Measurements from ENCODE around the gene S100A6. TPM values are rescaled to one million over a fixed set of nuclear protein-coding genes. Genes with fewer than 3 reads are reported as not detected.
A peak's percentile ranks its signal among the peaks of the same experiment; 100 is the strongest.
"Not testable (repeated sequence)": the region's sequence is repeated elsewhere in the genome, so short reads cannot be mapped to it uniquely, and the experiment has no call there.

S100A6 gene
- total and polyA plus RNA-seq, 2 donors, result 322 to 1,706 TPM

- WGBS, result 1% methylated on average over 38 of the region's 38 CpGs
- no peaks in the 10 kb centered on the region for H3K4me1 ChIP-seq (ENCODE audit: insufficient read depth)
Observed at GRCh38 chr1:153536012-153536670, 350 bp upstream of the S100A6 start.

GRCh38 chr1:153534925-153535241 is 908 bp downstream of the S100A6 start:
- H3K4me3 ChIP-seq (ENCODE audit: low read depth, low read length), result peak overlapping the region; percentile 48
- H3K4me1 ChIP-seq (ENCODE audit: insufficient read depth), result no peaks in the 10 kb centered on the region
- no peaks in the 10 kb centered on the region for H3K36me3 ChIP-seq (ENCODE audit: insufficient read depth)
- DNase-seq (ENCODE audit: extremely low spot score), result no peak
- H3K27ac ChIP-seq (ENCODE audit: low read depth), result peak overlapping the region; percentile 98
- WGBS, result 74% methylated on average over 3 of the region's 3 CpGs

More at GRCh38 chr1:153536012-153536670, 350 bp upstream of the S100A6 start:
- Histone ChIP-seq H3K4me3 (ENCODE audit: low read depth, low read length) (peak overlapping the region; percentile 48), H3K36me3 (ENCODE audit: insufficient read depth) (no peaks in the 10 kb centered on the region), H3K27ac (ENCODE audit: low read depth) (peak overlapping the region; percentile 98)
- DNase-seq (ENCODE audit: extremely low spot score), result no peak

- WGBS, result 64% methylated on average over 7 of the region's 7 CpGs
Observed at GRCh38 chr1:153534226-153534924, 1.4 kb downstream of the S100A6 start.

GRCh38 chr1:153533689-153534201 is 2.0 kb downstream of the S100A6 start:
- Histone ChIP-seq H3K27ac (ENCODE audit: low read depth) (peak overlapping the region; percentile 98), H3K4me3 (ENCODE audit: low read depth, low read length) (peak overlapping the region; percentile 18), H3K36me3 (ENCODE audit: insufficient read depth) (no peaks in the 10 kb centered on the region), H3K4me1 (ENCODE audit: insufficient read depth) (no peaks in the 10 kb centered on the region)
- WGBS, result 34% methylated on average over 13 of the region's 13 CpGs
- no peak for DNase-seq (ENCODE audit: extremely low spot score)

More at GRCh38 chr1:153534226-153534924, 1.4 kb downstream of the S100A6 start:
- no peak for DNase-seq (ENCODE audit: extremely low spot score)
- Histone ChIP-seq H3K4me1 (ENCODE audit: insufficient read depth) (no peaks in the 10 kb centered on the region), H3K36me3 (ENCODE audit: insufficient read depth) (no peaks in the 10 kb centered on the region), H3K4me3 (ENCODE audit: low read depth, low read length) (peak overlapping the region; percentile 48), H3K27ac (ENCODE audit: low read depth) (peak overlapping the region; percentile 98)

GRCh38 chr1:153532769-153533599 is 2.8 kb downstream of the S100A6 start:
- Histone ChIP-seq H3K36me3 (ENCODE audit: insufficient read depth) (no peaks in the 10 kb centered on the region), H3K4me1 (ENCODE audit: insufficient read depth) (no peaks in the 10 kb centered on the region), H3K4me3 (ENCODE audit: low read depth, low read length) (peak overlapping the region; percentile 18), H3K27ac (ENCODE audit: low read depth) (peak overlapping the region; percentile 98)
- WGBS, result 19% methylated on average over 34 of the region's 34 CpGs
- DNase-seq (ENCODE audit: extremely low spot score), result peak; percentile 71

- Histone ChIP-seq H3K27ac (ENCODE audit: low read depth) (peak overlapping the region; percentile 35), H3K36me3 (ENCODE audit: insufficient read depth) (no peaks in the 10 kb centered on the region), H3K4me3 (ENCODE audit: low read depth, low read length) (no peak overlapping the region), H3K4me1 (ENCODE audit: insufficient read depth) (no peaks in the 10 kb centered on the region)
- no peak for DNase-seq (ENCODE audit: extremely low spot score)
- 79% methylated on average over 2 of the region's 2 CpGs for WGBS
Observed at GRCh38 chr1:153532181-153532580, 3.6 kb downstream of the S100A6 start.

GRCh38 chr1:153531638-153532037 is 4.2 kb downstream of the S100A6 start:
- Histone ChIP-seq H3K27ac (ENCODE audit: low read depth) (peak overlapping the region; percentile 25), H3K4me3 (ENCODE audit: low read depth, low read length) (no peak overlapping the region), H3K4me1 (ENCODE audit: insufficient read depth) (no peaks in the 10 kb centered on the region), H3K36me3 (ENCODE audit: insufficient read depth) (no peaks in the 10 kb centered on the region)
- WGBS, result 84% methylated on average over 3 of the region's 3 CpGs
- no peak for DNase-seq (ENCODE audit: extremely low spot score)

GRCh38 chr1:153527683-153528040 is 8.1 kb downstream of the S100A6 start:
- Histone ChIP-seq H3K4me1 (ENCODE audit: insufficient read depth) (no peaks in the 10 kb centered on the region), H3K36me3 (ENCODE audit: insufficient read depth) (no peaks in the 10 kb centered on the region), H3K4me3 (ENCODE audit: low read depth, low read length) (no peak overlapping the region), H3K27ac (ENCODE audit: low read depth) (no peak overlapping the region)
- whole genome bisulfite sequencing, result 75% methylated on average over 5 of the region's 5 CpGs
- no peak for DNase-seq (ENCODE audit: extremely low spot score)

GRCh38 chr1:153527023-153527682 is 8.6 kb downstream of the S100A6 start:
- DNase-seq (ENCODE audit: extremely low spot score), result no peak
- H3K27ac ChIP-seq (ENCODE audit: low read depth), result no peak overlapping the region
- no peaks in the 10 kb centered on the region for H3K4me1 ChIP-seq (ENCODE audit: insufficient read depth)
- no peak overlapping the region for H3K4me3 ChIP-seq (ENCODE audit: low read depth, low read length)
- no peaks in the 10 kb centered on the region for H3K36me3 ChIP-seq (ENCODE audit: insufficient read depth)
- WGBS, result 86% methylated on average over 8 of the region's 8 CpGs

- WGBS, result 47% methylated on average over 8 of the region's 8 CpGs
- Histone ChIP-seq H3K27ac (ENCODE audit: low read depth) (no peak overlapping the region), H3K4me1 (ENCODE audit: insufficient read depth) (no peaks in the 10 kb centered on the region), H3K36me3 (ENCODE audit: insufficient read depth) (no peaks in the 10 kb centered on the region), H3K4me3 (ENCODE audit: low read depth, low read length) (no peak overlapping the region)
- DNase-seq (ENCODE audit: extremely low spot score), result no peak
Observed at GRCh38 chr1:153526132-153526543, 9.7 kb downstream of the S100A6 start.

- Histone ChIP-seq H3K4me1 (ENCODE audit: insufficient read depth) (no peaks in the 10 kb centered on the region), H3K4me3 (ENCODE audit: low read depth, low read length) (no peak overlapping the region), H3K27ac (ENCODE audit: low read depth) (peak overlapping the region; percentile 13), H3K36me3 (ENCODE audit: insufficient read depth) (no peaks in the 10 kb centered on the region)
- 58% methylated on average over 3 of the region's 3 CpGs for WGBS
- no peak for DNase-seq (ENCODE audit: extremely low spot score)
Observed at GRCh38 chr1:153525088-153525728, 10.6 kb downstream of the S100A6 start.

GRCh38 chr1:153522353-153523048 is 13.3 kb downstream of the S100A6 start:
- not testable (repeated sequence) for H3K27ac ChIP-seq (ENCODE audit: low read depth); H3K36me3 ChIP-seq (ENCODE audit: insufficient read depth); DNase-seq (ENCODE audit: extremely low spot score); H3K4me3 ChIP-seq (ENCODE audit: low read depth, low read length); H3K4me1 ChIP-seq (ENCODE audit: insufficient read depth)
- WGBS, result 83% methylated on average over 14 of the region's 14 CpGs
